IMR-90 (cell line): ENCODE results near the gene ERP44. TPM values are rescaled to one million over a fixed set of nuclear protein-coding genes. Genes with fewer than 3 reads are reported as not detected.

Source experiments
- ATAC-seq: fragments of 200-7000 bp; cut with Tn5 transposase; 2 replicates; pipeline ENCODE4 v1.9.1; 2020; ENCODE audit warnings: low read depth, mild to moderate bottlenecking, moderate library complexity
- BruUV-seq: library from RNA; stranded (reverse); fragments of 400-500 nt; replicated peaks from 2 replicates; lab custom pipeline; 2021; lab: Mats Ljungman, UMichigan
- CTCF ChIA-PET: fragments of 300-600 bp; formaldehyde crosslinking; extraction: SDS; loops from one replicate; lab custom pipeline; 2021; ENCODE audit warnings: antibody characterized with exemption; lab: Yijun Ruan, JAX
- POLR2A ChIA-PET: fragments of 300-600 bp; sonication (Branson Sonifier 250); formaldehyde crosslinking; loops from one replicate; lab custom pipeline; 2022; ENCODE audit warnings: antibody characterized with exemption; ENCODE audit not compliant: unreplicated experiment; lab: Charles Lee
- DNase-seq: peaks from one replicate; pipeline ENCODE4 v3.0.0; 2013
- H2AFZ ChIP-seq: replicated peaks from 2 replicates; pipeline ENCODE3; 2013; ENCODE audit warnings: low read length, mild to moderate bottlenecking; ENCODE audit not compliant: poor library complexity
- H2AK5ac ChIP-seq: 2 replicates; pipeline ENCODE4 v1.6.1; 2013; ENCODE audit warnings: low read depth, low read length, inconsistent platforms
- H2AK9ac ChIP-seq: replicated peaks from 2 replicates; pipeline ENCODE3; 2013; ENCODE audit warnings: mild to moderate bottlenecking, low read depth, low read length, moderate library complexity; ENCODE audit not compliant: poor library complexity
- H2BK120ac ChIP-seq: 2 replicates; pipeline ENCODE4 v1.6.1; 2013; ENCODE audit warnings: low read depth, low read length, inconsistent platforms
- H2BK15ac ChIP-seq: 3 replicates; pipeline ENCODE4 v1.6.1; 2013; ENCODE audit warnings: low read depth, low read length, inconsistent platforms
- H2BK20ac ChIP-seq: 2 replicates; pipeline ENCODE4 v1.6.1; 2013; ENCODE audit warnings: low read depth, mild to moderate bottlenecking, inconsistent platforms, low read length, moderate library complexity
- H2BK5ac ChIP-seq: 2 replicates; pipeline ENCODE4 v1.6.1; 2013; ENCODE audit warnings: mild to moderate bottlenecking, low read depth, low read length, inconsistent platforms; ENCODE audit not compliant: poor library complexity, severe bottlenecking
- H3K14ac ChIP-seq: replicated peaks from 2 replicates; pipeline ENCODE4 v1.6.1; 2013; ENCODE audit warnings: low read depth, low read length, inconsistent platforms
- H3K18ac ChIP-seq: 2 replicates; pipeline ENCODE4 v1.6.1; 2013; ENCODE audit warnings: low read depth, low read length, control low read depth
- H3K23ac ChIP-seq: 2 replicates; pipeline ENCODE4 v1.6.1; 2013; ENCODE audit warnings: low read depth, low read length, inconsistent platforms
- H3K27ac ChIP-seq: 2 replicates; pipeline ENCODE4 v1.5.1; 2013; ENCODE audit warnings: mild to moderate bottlenecking, control low read depth, low read length; ENCODE audit not compliant: insufficient read depth
- H3K27me3 ChIP-seq: 2 replicates; pipeline ENCODE4 v1.6.1; 2013; ENCODE audit warnings: low read length; ENCODE audit not compliant: control insufficient read depth, insufficient read depth
- H3K36me3 ChIP-seq: 2 replicates; pipeline ENCODE4 v1.6.1; 2013; ENCODE audit warnings: low read length, mixed read lengths; ENCODE audit not compliant: control insufficient read depth, insufficient read depth
- H3K4ac ChIP-seq: 2 replicates; pipeline ENCODE4 v1.6.1; 2013; ENCODE audit warnings: low read depth, low read length, inconsistent platforms
- H3K4me1 ChIP-seq: 2 replicates; pipeline ENCODE4 v1.6.1; 2013; ENCODE audit warnings: low read length, mixed read lengths; ENCODE audit not compliant: control insufficient read depth, insufficient read depth
- H3K4me2 ChIP-seq: 2 replicates; pipeline ENCODE4 v1.6.1; 2013; ENCODE audit warnings: low read depth, mild to moderate bottlenecking, control low read depth, low read length, moderate library complexity
- H3K4me3 ChIP-seq: 2 replicates; pipeline ENCODE4 v1.5.1; 2013; ENCODE audit warnings: low read depth, mild to moderate bottlenecking, control low read depth, low read length, moderate library complexity; ENCODE audit not compliant: insufficient read depth
- H3K56ac ChIP-seq: 2 replicates; pipeline ENCODE4 v1.6.1; 2013; ENCODE audit warnings: low read length, inconsistent platforms; ENCODE audit not compliant: insufficient read depth; ENCODE audit errors: extremely low read depth
- H3K79me1 ChIP-seq, 2 experiments: 2 replicates each; pipeline ENCODE4 v1.6.1; 2013; ENCODE audit warnings: low read length in 2 of 2, inconsistent platforms in 1 of 2, low read depth in 1 of 2
- H3K9ac ChIP-seq: 2 replicates; pipeline ENCODE4 v1.6.1; 2013; ENCODE audit warnings: low read depth, low read length, control low read depth
- H3K9me1 ChIP-seq: 2 replicates; pipeline ENCODE4 v1.6.1; 2013; ENCODE audit warnings: low read length, inconsistent platforms; ENCODE audit not compliant: insufficient read depth
- H3K9me3 ChIP-seq: 2 replicates; pipeline ENCODE4 v1.6.1; 2013; ENCODE audit warnings: low read length; ENCODE audit not compliant: control insufficient read depth, insufficient read depth
- H4K20me1 ChIP-seq: 2 replicates; pipeline ENCODE4 v1.6.1; 2013; ENCODE audit warnings: low read length, inconsistent platforms; ENCODE audit not compliant: insufficient read depth
- H4K5ac ChIP-seq: 2 replicates; pipeline ENCODE4 v1.6.1; 2013; ENCODE audit warnings: mild to moderate bottlenecking, low read depth, low read length, control low read depth
- H4K8ac ChIP-seq, 2 experiments: 2 replicates each; pipeline ENCODE4 v1.6.1; 2013; ENCODE audit warnings: low read depth in 2 of 2, low read length in 2 of 2, control low read depth in 1 of 2, inconsistent platforms in 1 of 2
- H4K91ac ChIP-seq: 2 replicates; pipeline ENCODE4 v1.6.1; 2013; ENCODE audit warnings: low read depth, low read length, inconsistent platforms; ENCODE audit not compliant: insufficient read depth
- BHLHE40 ChIP-seq: fragments of 150-350 bp; IDR thresholded peaks from 2 replicates; pipeline ENCODE4 v1.6.1; 2016; ENCODE audit warnings: mild to moderate bottlenecking, low read depth, low read length
- CEBPB ChIP-seq: IDR thresholded peaks from 2 replicates; pipeline ENCODE4 v1.6.1; 2012; ENCODE audit warnings: low read depth, low read length, improper control_type of control experiment
- CHD1 ChIP-seq: IDR thresholded peaks from 2 replicates; pipeline ENCODE4 v1.6.1; 2012; ENCODE audit warnings: low read depth, low read length, improper control_type of control experiment
- CTCF ChIP-seq: conservative IDR thresholded peaks from 2 replicates; pipeline ENCODE4 v1.5.1; 2012; ENCODE audit warnings: mild to moderate bottlenecking, low read depth, low read length, improper control_type of control experiment
- ELK1 ChIP-seq: fragments of 150-350 bp; IDR thresholded peaks from 2 replicates; pipeline ENCODE4 v1.6.1; 2016; ENCODE audit warnings: low read depth, mild to moderate bottlenecking, low read length, moderate library complexity, borderline replicate concordance
- FOS ChIP-seq: fragments of 150-350 bp; IDR thresholded peaks from 2 replicates; pipeline ENCODE4 v1.6.1; 2016; ENCODE audit warnings: low read depth, low read length
- MAFK ChIP-seq: IDR thresholded peaks from 2 replicates; pipeline ENCODE4 v1.6.1; 2012; ENCODE audit warnings: low read depth, low read length, improper control_type of control experiment
- MAZ ChIP-seq: IDR thresholded peaks from 2 replicates; pipeline ENCODE4 v1.6.1; 2012; ENCODE audit warnings: low read depth, mild to moderate bottlenecking, low read length, improper control_type of control experiment, moderate library complexity, borderline replicate concordance
- MXI1 ChIP-seq: IDR thresholded peaks from 2 replicates; pipeline ENCODE4 v1.6.1; 2012; ENCODE audit warnings: low read depth, mild to moderate bottlenecking, low read length, moderate library complexity, borderline replicate concordance
- NFE2L2 ChIP-seq: fragments of 150-350 bp; IDR thresholded peaks from 2 replicates; pipeline ENCODE4 v1.6.1; 2016; ENCODE audit warnings: low read depth, mild to moderate bottlenecking, low read length
- POLR2A ChIP-seq: IDR thresholded peaks from 2 replicates; pipeline ENCODE4 v1.6.1; 2012; ENCODE audit warnings: mild to moderate bottlenecking, low read depth, low read length
- RAD21 ChIP-seq: IDR thresholded peaks from 2 replicates; pipeline ENCODE4 v1.6.1; 2012; ENCODE audit warnings: low read length, improper control_type of control experiment
- RCOR1 ChIP-seq: IDR thresholded peaks from 2 replicates; pipeline ENCODE4 v1.6.1; 2012; ENCODE audit warnings: mild to moderate bottlenecking, low read length, improper control_type of control experiment; ENCODE audit not compliant: insufficient replicate concordance
- RFX5 ChIP-seq: IDR thresholded peaks from 2 replicates; pipeline ENCODE4 v1.8.0; 2012; ENCODE audit warnings: low read depth, mild to moderate bottlenecking, low read length, moderate library complexity
- SMC3 ChIP-seq: fragments of 150-350 bp; IDR thresholded peaks from 2 replicates; pipeline ENCODE4 v1.6.1; 2016; ENCODE audit warnings: low read depth, mild to moderate bottlenecking, antibody characterized with exemption, low read length, moderate library complexity
- USF2 ChIP-seq: fragments of 150-350 bp; IDR thresholded peaks from 2 replicates; pipeline ENCODE4 v1.6.1; 2017; ENCODE audit warnings: mild to moderate bottlenecking, antibody characterized with exemption, low read length, low read depth
- WGBS, 2 experiments: methylation state at CpG; one replicate each; pipeline versions ENCODE4 v1.1.5 to v1.1.7; 2013; ENCODE audit warnings: missing lambda C conversion rate in 2 of 2; ENCODE audit not compliant: insufficient read length in 1 of 2; ENCODE audit errors: extremely low coverage in 2 of 2; 5-methylcytosine and 5-hydroxymethylcytosine counted together
- dilution Hi-C: fragments of 300-500 bp; cut with HindIII; formaldehyde crosslinking; loops from one replicate; pipeline ENCODE4 v1.14.3; 2018; ENCODE audit warnings: low sequenced_read_pairs; ENCODE audit not compliant: unreplicated experiment
- in situ Hi-C: fragments of 300-500 bp; cut with MboI; formaldehyde crosslinking; loops from 3 replicates; pipeline ENCODE4 v1.14.3; 2019; ENCODE audit warnings: low sequenced_read_pairs, inconsistent platforms, mixed read lengths
- intact Hi-C: fragments of 100-400 bp; cut with micrococcal nuclease; formaldehyde crosslinking; loops from 2 replicates; pipeline ENCODE4 v1.10.0; 2022
- polyA plus RNA-seq, 3 experiments: library from polyadenylated mRNA; depleted of rRNA; stranded (reverse); fragments of >200 nt; gene quantifications; 2 replicates each; pipeline ENCODE4 v1.2.3, GENCODE V29; 2012; ENCODE audit warnings: low replicate concordance in 1 of 3
- total RNA-seq: library from RNA; depleted of rRNA; stranded (reverse); fragments of >200 nt; gene quantifications from 2 replicates; pipeline ENCODE4 v1.2.3, GENCODE V29; 2012

Gene ERP44
- total and polyA plus RNA-seq, 2 of the 4 experiments (the other 2 are of a cell fraction) = 9.1 to 13.5 TPM

- Histone ChIP-seq H3K18ac (no peak overlapping the region), H2BK120ac (no peak overlapping the region), H3K4ac (no peak overlapping the region), H3K14ac (no peak overlapping the region), H3K27me3 (no peaks in the 10 kb centered on the region), H3K4me3 (no peak overlapping the region), H3K56ac (no peak overlapping the region), H2AFZ (no peak overlapping the region), H2BK15ac (no peak overlapping the region), H2AK9ac (no peak overlapping the region), H3K27ac (no peak overlapping the region), H4K5ac (no peak overlapping the region), H3K23ac (no peak overlapping the region), H3K9ac (no peak overlapping the region), H4K8ac (no peak overlapping the region), H3K4me2 (no peak overlapping the region), H3K9me1 (peaks cover 3% of the 10 kb centered on the region; the same call in 1 of the 2 replicates), H3K4me1 (no peaks in the 10 kb centered on the region; the same call in 1 of the 2 replicates), H4K91ac (no peak overlapping the region), H3K79me1 (no peaks in the 10 kb centered on the region; a peak in 1 of 4 replicates), H2BK20ac (no peak overlapping the region), H3K36me3 (peaks cover 11% of the 10 kb centered on the region), H2BK5ac (no peak overlapping the region), H4K20me1 (no peaks in the 10 kb centered on the region), H2AK5ac (no peak overlapping the region), H3K9me3 (no peaks in the 10 kb centered on the region)
- no TSS peak for BruUV-seq
- dilution Hi-C loops (no loop called here), intact Hi-C loops (no loop called here), in situ Hi-C loops (no loop called here)
- ATAC-seq (peak; percentile 35; the same call in 1 of the 2 replicates), DNase-seq (peak; percentile 33)
- CTCF ChIA-PET = no interaction called here
- no CpG with 5 or more reads among the region's 2 CpGs for WGBS, 2 experiments
- POLR2A ChIA-PET = no interaction called here
- TF ChIP-seq NFE2L2 = no peak
- TF ChIP-seq CHD1 = no peak
- TF ChIP-seq CEBPB = no peak
- no peak for TF ChIP-seq MAZ
- no peak for TF ChIP-seq MAFK
- TF ChIP-seq MXI1 = no peak
- no peak for TF ChIP-seq BHLHE40
- no peak for TF ChIP-seq RCOR1
- no peak for TF ChIP-seq USF2
- no peak for TF ChIP-seq POLR2A
- TF ChIP-seq ELK1 = no peak
- TF ChIP-seq RAD21 = no peak
- TF ChIP-seq FOS = no peak
- no peak for TF ChIP-seq CTCF
- TF ChIP-seq RFX5 = no peak
- no peak for TF ChIP-seq SMC3
Measured at GRCh38 chr9:99966716-99967115, 132.1 kb downstream of the ERP44 start.
